ENCODE results near the gene SLC16A7.
"Not testable (repeated sequence)": the region's sequence is repeated elsewhere in the genome, so short reads cannot be mapped to it uniquely, and the experiment has no call there.

The SLC16A7 gene

GRCh38 chr12:59736359-59736758 is 140.5 kb downstream of the SLC16A7 start:
- no peak for DNase-seq (ENCODE audit: low read depth)

GRCh38 chr12:59736786-59737185 is 141.0 kb downstream of the SLC16A7 start:
- DNase-seq (ENCODE audit: low read depth) = peak; percentile 77

DNA sequence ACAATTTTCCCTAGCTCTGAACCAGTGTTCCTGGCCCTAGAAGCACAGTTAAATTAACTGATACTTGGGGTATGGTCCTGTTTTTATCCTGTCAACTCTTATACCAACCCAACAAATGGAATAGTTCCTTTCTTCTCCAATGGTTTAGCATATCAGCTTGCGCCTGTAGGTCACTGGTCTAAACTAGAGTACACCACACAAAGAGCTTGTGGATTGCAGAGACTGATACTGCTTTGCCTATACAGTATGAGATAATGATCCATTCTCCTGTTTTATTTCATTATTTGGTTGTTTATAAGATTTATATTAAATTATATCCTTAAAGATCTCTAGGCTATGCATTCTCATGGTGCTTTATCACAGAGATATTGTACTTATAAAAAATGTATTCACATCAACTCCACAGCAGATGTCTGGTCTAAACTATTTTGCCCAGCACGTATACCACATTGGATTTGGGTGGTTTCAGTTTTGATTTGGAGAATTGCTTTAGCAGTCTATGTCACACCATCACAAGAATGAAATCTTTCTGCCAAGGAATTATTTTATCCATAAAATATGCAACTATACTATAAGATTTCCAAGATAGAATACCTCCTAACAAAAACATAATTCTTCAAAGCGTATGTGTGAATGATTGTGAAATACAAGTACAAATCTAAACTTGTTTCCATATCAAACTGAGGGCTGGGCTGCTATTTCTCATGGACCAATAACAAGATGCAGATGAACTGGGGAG is 142.1 kb downstream of the SLC16A7 start:
- no peak for DNase-seq (ENCODE audit: low read depth)

- peak; percentile 40 for DNase-seq (ENCODE audit: low read depth)
Measured at GRCh38 chr12:59742841-59743240, 147.0 kb downstream of the SLC16A7 start.

DNA sequence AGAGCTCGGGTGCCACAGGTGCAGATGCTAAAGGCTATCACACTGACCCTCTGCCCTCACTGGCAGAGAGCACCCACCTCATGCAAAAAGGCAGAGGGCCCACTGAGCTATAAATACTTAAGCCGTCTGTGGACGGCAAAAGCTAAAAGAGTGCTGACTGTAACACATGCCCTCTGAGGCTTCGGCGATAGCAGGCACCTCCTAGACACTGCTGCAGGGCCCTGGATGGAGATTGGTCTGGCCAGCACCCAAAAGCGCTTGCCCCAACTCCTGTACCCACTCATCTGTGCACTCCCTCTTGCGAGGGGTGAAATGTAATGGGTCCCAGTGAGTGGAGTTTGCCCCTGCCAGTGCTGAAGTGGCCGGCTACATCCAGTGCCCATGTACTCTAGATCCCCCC is 148.7 kb downstream of the SLC16A7 start:
- DNase-seq (ENCODE audit: low read depth) = no peak

DNA sequence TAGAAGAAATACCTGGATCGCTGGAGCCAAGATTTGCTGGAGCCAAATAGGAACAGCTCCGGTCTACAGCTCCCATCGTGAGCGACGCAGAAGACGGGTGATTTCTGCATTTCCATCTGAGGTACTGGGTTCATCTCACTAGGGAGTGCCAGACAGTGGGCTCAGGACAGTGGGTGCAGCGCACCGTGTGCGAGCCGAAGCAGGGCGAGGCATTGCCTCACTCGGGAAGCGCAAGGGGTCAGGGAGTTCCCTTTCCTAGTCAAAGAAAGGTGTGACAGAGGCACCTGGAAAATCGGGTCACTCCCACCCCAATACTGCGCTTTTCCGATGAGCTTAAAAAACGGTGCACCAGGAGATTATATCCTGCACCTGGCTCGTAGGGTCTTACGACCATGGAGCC is 155.3 kb downstream of the SLC16A7 start:
- DNase-seq (ENCODE audit: low read depth) = not testable (repeated sequence)

DNA sequence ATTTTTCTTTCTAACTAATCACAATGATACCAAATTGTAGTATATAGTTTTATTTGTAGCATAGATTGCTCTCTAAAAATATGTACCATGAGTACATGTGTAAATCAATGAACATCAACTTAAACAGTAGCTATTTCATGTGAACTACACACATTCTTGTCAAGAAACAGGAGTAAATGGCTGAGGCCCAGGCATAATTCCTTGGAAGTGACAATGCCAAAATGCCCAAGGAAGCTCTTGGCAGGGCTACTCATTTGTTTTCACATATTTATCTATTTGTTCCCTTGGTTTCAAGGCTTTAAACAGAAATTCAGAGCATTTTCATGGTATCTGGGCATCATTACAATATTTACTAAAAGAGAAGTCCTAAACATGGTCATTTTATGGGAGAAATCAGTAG is 165.7 kb downstream of the SLC16A7 start:
- DNase-seq (ENCODE audit: low read depth) = no peak

GRCh38 chr12:59763835-59764234 is 168.0 kb downstream of the SLC16A7 start:
- no peak for DNase-seq (ENCODE audit: low read depth)

- no peak for DNase-seq (ENCODE audit: low read depth)
Measured at GRCh38 chr12:59768031-59768430, 172.2 kb downstream of the SLC16A7 start.

DNA sequence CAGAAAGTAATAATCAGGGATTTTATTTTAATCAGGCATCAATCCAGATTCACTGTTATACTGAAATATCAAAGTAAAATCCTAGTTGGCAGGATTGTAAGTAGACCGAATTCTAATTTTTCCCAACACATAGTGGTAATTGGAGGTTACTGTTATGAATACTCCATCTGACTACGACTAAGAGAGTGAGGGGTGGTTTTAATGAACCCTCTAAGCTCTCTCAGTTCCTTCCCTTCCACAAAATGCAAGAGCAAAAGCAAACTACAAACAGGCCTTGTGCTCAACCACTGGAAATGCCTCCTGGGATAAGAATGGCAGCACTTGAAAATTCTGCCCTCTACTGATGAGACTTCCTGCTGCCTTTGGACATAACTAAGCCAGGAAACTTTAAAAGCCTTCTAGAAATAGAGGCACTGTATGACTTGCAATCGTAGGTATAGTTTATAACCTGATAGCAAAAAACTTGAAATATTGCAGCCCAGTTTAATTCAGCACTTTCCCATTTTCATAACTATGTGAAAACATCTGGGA is 184.8 kb downstream of the SLC16A7 start:
- no peak for DNase-seq (ENCODE audit: low read depth)

DNA sequence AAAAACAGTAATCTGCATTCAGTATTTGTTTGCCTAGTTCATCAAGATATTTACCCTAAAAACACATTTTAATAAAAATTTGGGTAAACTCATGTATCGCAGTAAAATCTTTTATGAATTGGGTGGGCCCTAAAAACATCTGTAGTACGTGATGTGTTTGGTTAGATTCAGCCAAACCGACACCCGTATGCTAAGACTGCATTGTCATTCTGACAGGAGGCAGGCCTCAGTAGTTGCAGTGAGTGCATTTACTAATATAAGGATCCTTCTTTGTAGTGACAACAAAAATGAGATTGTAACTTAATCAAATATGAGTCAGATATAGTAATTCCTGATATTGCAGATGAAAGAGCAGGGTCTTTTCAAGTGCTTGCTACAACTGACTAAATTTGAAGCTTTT is 191.8 kb downstream of the SLC16A7 start:
- DNase-seq (ENCODE audit: low read depth) = no peak

DNA sequence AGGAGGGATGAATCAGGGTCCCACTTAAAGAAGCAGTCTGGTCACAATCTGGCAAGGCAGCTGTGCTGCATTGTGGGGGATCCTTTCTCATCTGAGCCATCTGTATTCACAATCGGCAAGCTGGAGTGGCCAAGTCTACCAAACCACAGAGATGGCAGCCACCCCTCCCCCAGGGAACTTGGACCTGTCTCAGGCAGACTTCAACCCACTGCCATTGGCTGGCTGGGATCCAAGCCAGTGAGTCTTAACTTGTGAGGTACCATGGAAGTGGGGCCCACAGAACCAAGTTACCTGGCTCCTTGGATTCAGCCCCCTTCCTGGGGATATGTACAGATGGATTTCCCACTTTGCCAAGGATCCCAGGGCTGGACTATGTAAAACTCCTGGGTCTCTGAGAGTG is 196.8 kb downstream of the SLC16A7 start:
- DNase-seq (ENCODE audit: low read depth) = no peak

GRCh38 chr12:59803735-59804134 is 207.9 kb downstream of the SLC16A7 start:
- DNase-seq (ENCODE audit: low read depth) = no peak

DNA sequence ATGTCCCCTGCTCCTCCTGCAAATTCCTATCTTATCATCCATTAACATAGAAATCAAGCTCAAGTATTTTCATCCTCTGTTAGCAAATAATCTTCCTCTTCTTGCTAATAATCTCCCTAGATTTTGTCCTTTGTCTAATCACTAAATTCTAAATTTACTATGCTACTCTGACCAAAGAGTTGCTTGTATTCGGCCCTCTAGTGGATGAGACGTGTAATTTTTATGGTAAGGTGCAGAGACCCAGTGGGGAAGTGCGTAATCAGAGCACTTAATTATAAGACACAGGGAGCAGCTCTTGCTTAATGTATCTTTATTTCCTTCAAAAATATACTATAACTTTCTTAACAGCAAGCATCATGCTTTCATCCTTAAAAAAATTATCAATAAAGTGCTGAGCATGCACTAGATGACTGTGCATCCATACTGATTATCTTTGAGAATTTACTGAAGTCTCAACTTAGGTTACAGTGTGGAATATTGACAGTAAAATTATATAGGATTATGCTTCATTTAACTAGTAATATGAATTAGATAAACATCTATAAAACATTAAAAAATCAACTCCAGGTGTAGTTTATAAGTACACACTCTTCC is 212.6 kb downstream of the SLC16A7 start:
- DNase-seq (ENCODE audit: low read depth) = no peak

DNA sequence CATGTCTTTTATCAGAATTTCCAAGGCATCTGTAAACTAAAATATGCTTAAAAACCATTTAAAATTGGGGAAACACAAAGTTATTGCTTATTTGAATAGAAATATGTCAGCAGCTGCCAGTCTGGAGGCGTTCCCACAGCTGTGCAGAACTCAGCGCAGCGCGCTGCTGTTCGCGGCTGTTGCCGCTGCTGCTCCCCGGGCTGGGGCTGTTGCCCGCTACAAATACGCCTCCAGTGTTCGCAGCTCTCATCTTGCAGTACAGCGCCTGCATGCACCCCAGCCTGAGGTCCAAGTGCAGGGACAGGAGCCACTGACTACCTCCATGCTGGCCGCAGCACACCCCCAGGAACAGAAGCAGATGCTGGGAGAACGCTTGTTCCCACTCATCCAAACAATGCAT is 216.2 kb downstream of the SLC16A7 start:
- DNase-seq (ENCODE audit: low read depth) = no peak

DNA sequence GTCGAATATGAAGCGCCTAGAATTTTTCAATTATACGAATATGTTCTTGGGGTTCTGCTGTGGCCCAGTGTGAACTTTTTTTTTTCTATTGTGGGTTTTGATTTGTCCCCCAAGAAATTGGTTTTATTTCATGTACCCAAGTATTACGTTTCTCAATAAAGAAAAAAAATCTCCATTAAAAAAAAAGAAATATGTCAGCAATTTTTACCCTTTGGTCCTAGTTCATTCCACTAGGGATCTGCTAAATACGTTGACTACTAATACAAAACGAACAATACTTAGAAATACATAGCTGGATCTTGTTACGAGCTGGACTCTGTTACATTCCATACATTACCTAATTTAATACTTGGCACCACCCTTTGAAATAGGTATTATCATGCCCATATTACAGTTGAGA is 216.9 kb downstream of the SLC16A7 start:
- DNase-seq (ENCODE audit: low read depth) = no peak

- DNase-seq (ENCODE audit: low read depth) = peak; percentile 90
Measured at GRCh38 chr12:59820594-59821011, 224.8 kb downstream of the SLC16A7 start.

DNA sequence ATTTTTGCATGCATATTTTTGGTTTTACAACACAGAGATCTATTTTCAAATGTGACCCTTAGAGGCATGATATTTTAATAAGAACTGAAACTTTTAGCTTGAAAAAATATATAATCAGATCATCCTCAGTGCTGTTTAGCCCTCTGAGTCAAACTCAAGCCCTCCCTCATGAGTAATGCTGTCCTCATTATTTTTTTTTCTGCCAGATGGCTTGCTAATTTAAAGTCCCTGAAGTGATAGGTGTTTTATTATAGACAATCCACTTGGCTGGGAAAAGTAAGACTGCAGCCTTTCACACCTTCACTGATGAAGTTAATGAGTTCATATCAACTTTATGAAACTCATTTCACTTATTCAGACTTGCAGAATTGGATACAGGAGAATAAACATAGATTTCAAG is 227.7 kb downstream of the SLC16A7 start:
- no peak for DNase-seq (ENCODE audit: low read depth)

GRCh38 chr12:59827767-59828166 is 231.9 kb downstream of the SLC16A7 start:
- DNase-seq (ENCODE audit: low read depth) = no peak

DNA sequence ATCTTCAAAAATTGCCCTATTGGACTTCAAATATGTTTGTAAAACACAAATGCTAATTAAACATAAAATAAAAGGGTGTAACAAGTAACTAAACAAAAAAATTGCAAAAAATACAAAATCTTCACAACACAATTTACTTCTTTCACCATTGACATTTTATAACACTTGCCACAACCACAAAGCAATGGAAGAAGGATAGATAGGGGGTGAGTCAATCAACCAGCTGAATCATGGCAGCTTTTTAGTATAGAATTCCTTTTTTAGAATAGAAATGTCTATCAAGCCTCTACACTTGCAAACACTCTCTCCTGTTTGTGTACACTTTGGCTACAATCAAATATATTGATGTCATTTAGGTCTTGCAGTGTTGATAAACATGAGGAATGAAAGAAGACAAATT is 232.7 kb downstream of the SLC16A7 start:
- DNase-seq (ENCODE audit: low read depth) = no peak

GRCh38 chr12:59833408-59833807 is 237.6 kb downstream of the SLC16A7 start:
- DNase-seq (ENCODE audit: low read depth) = no peak

DNA sequence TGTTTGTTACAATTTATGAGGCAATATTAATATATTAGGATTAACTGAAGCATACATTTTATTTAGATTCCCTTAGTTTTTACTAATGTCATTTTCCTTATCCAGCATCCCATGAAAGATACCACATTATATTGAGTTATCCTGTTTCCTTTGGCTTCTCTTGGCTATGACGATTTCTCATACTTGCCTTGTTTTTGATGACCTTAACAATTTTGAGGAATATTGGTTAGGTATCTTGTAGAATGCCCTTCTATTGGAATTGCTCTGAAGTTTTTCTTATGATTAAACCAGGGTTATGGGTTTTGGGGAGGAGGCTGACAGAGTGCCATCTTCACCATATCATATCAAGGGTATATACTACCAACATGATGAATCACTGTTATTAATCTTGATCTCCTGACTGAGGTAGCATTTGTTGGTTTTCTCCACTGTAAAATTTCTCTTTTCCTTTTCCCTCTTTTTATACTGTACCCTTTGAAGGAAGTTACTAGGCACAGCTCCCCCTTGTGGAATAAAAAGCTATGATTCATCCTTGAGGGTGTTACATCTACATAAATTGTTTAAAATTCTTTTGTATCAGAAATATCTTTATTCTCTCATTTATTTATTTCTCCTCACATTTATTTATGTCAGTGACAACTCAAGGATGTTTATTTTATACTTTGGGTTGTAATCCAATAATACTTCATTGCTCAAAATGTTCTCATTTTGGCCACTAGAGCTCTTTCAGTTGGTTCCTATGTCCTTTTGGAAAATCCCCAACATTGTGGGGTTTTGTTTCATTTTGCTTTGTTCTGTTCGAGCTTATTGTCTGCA is 239.0 kb downstream of the SLC16A7 start:
- DNase-seq (ENCODE audit: low read depth) = no peak
